HG02943 (cell line): ENCODE data around the gene TTC34.

Experiments used
- ATAC-seq: cut with Tn5 transposase; IDR thresholded peaks from one replicate; pipeline ENCODE4 v1.9.1; 2021; ENCODE audit warnings: mild to moderate bottlenecking, low read depth, moderate library complexity; ENCODE audit not compliant: unreplicated experiment

TTC34 gene

GRCh38 chr1:2644591-2645101 is 156.8 kb downstream of the TTC34 start:
- no peak for ATAC-seq

GRCh38 chr1:2644171-2644570 is 157.3 kb downstream of the TTC34 start:
- no peak for ATAC-seq

- no peak for ATAC-seq
These were observed 157.9 kb downstream of the TTC34 start for GRCh38 chr1:2643414-2644077.

GRCh38 chr1:2642560-2643413 is 158.7 kb downstream of the TTC34 start:
- ATAC-seq, result peak; percentile 76

- ATAC-seq, result no peak
These were observed 159.3 kb downstream of the TTC34 start for GRCh38 chr1:2642131-2642559.

- no peak for ATAC-seq
These were observed 159.9 kb downstream of the TTC34 start for GRCh38 chr1:2641381-2642130.

GRCh38 chr1:2640626-2641025 is 160.9 kb downstream of the TTC34 start:
- no peak for ATAC-seq

- ATAC-seq, result no peak
These were observed 161.6 kb downstream of the TTC34 start for GRCh38 chr1:2639607-2640521.

- no peak for ATAC-seq
These were observed 162.3 kb downstream of the TTC34 start for GRCh38 chr1:2639203-2639602.

- ATAC-seq, result no peak
These were observed 162.9 kb downstream of the TTC34 start for GRCh38 chr1:2638466-2639115.

GRCh38 chr1:2637442-2638145 is 163.9 kb downstream of the TTC34 start:
- no peak for ATAC-seq

GRCh38 chr1:2636733-2637132 is 164.8 kb downstream of the TTC34 start:
- ATAC-seq, result no peak

GRCh38 chr1:2635361-2636010 is 166.0 kb downstream of the TTC34 start:
- ATAC-seq, result no peak

GRCh38 chr1:2633936-2634491 is 167.5 kb downstream of the TTC34 start:
- no peak for ATAC-seq

- no peak for ATAC-seq
These were observed 168.0 kb downstream of the TTC34 start for GRCh38 chr1:2633366-2633935.

- no peak for ATAC-seq
These were observed 168.7 kb downstream of the TTC34 start, which contains the start of gene MMEL1 for GRCh38 chr1:2632561-2633361. TSS of gene MMEL1 (minus strand) at chr1:2633016. CDS start at chr1:2629484, 3,532 bp downstream.

GRCh38 chr1:2632051-2632430 is 169.5 kb downstream of the TTC34 start:
- no peak for ATAC-seq
